ENCODE data around the gene CTNND2.

Gene CTNND2

DNA sequence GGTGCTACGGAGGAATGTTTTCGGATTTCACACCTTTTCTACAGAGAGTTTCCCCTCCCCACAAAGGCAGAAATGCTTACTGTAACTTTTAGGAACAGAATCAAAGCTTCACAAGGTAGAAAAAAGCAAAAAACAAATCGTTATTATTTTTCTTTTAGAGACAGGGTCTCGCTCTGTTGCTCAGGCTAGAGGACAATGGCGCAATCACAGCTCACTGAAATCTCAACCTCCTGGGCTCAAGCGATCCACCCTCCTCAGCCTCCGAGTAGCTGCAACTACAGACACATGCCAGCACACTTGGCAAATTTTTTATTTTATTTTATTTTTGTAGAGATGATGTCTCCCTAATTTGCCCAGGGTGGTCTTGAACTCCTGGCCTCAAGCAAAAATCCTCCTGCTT, 394.5 kb downstream of the CTNND2 start:
- TF ChIP-seq SUZ12 (IDR thresholded peaks at IDR 0.05; ENCODE audit: extremely low read depth, insufficient read depth, insufficient read length) (no peak), YY1 (IDR thresholded peaks at IDR 0.05; ENCODE audit: insufficient read depth, insufficient read length) (no peak), ZNF274 (IDR thresholded peaks at IDR 0.05; ENCODE audit: low read depth, low read length) (no peak)
- Histone ChIP-seq H3K27me3 (ENCODE audit: insufficient read depth, insufficient read length) (no peaks in the 10 kb centered on the region), H3K9ac (ENCODE audit: insufficient read length, low read depth) (no peak overlapping the region), H3K36me3 (ENCODE audit: insufficient read depth, insufficient read length, low read length) (no peaks in the 10 kb centered on the region), H3K9me3 (ENCODE audit: insufficient read depth, low read length) (no peaks in the 10 kb centered on the region), H3K4me1 (ENCODE audit: insufficient read depth, insufficient read length) (no peaks in the 10 kb centered on the region), H3K4me3 (ENCODE audit: insufficient read length, low read depth) (no peak overlapping the region)
- DNase-seq (ENCODE audit: low read depth, low spot score): no peak

DNA sequence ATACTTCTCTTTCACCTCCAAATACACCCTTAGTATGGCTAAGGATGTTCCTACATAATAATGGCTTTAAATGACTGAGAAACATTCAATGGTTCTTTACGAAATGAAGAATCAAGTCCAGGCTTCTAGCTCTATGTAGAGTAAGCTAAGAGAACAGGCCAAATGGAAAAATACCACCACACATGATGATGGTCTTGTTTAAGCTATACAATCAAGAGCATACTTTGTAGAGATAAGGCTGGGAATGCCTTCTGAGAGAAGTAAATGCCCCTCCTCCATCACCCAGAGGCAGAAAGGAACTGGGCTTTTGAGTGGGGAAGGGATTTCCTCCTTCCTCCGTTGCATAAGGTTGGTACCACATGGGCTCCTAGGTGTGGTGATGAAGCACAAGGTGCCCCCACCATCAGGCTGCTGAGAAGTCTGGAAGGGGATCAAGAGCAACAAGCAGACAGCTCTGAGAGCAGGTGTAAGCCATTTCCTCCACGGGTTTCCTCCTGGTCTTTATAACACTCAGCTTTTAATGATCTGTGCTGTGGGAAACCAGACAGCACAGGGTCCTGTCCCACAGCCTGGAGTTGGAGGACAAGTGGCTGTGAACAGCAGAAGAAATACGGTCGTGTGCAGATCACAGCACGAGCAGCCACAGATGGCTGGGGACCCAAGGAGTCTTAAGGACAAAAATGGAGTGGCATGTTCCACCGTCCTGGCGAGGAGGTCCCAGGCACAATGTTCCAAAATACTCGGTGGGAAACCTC, 396.9 kb downstream of the CTNND2 start:
- DNase-seq (ENCODE audit: low read depth, low spot score): no peak
- Histone ChIP-seq H3K36me3 (ENCODE audit: insufficient read depth, insufficient read length, low read length) (no peaks in the 10 kb centered on the region), H3K9ac (ENCODE audit: insufficient read length, low read depth) (no peak overlapping the region), H3K4me1 (ENCODE audit: insufficient read depth, insufficient read length) (no peaks in the 10 kb centered on the region), H3K9me3 (ENCODE audit: insufficient read depth, low read length) (no peaks in the 10 kb centered on the region), H3K4me3 (ENCODE audit: insufficient read length, low read depth) (no peak overlapping the region), H3K27me3 (ENCODE audit: insufficient read depth, insufficient read length) (no peaks in the 10 kb centered on the region)
- no peak for TF ChIP-seq SUZ12 (IDR thresholded peaks at IDR 0.05; ENCODE audit: extremely low read depth, insufficient read depth, insufficient read length)
- TF ChIP-seq ZNF274 (IDR thresholded peaks at IDR 0.05; ENCODE audit: low read depth, low read length): no peak
- TF ChIP-seq YY1 (IDR thresholded peaks at IDR 0.05; ENCODE audit: insufficient read depth, insufficient read length): no peak

- Histone ChIP-seq H3K4me3 (ENCODE audit: insufficient read length, low read depth) (no peak overlapping the region), H3K27me3 (ENCODE audit: insufficient read depth, insufficient read length) (no peaks in the 10 kb centered on the region), H3K9me3 (ENCODE audit: insufficient read depth, low read length) (no peaks in the 10 kb centered on the region), H3K9ac (ENCODE audit: insufficient read length, low read depth) (no peak overlapping the region), H3K4me1 (ENCODE audit: insufficient read depth, insufficient read length) (no peaks in the 10 kb centered on the region), H3K36me3 (ENCODE audit: insufficient read depth, insufficient read length, low read length) (no peaks in the 10 kb centered on the region)
- no peak for TF ChIP-seq ZNF274 (IDR thresholded peaks at IDR 0.05; ENCODE audit: low read depth, low read length)
- TF ChIP-seq SUZ12 (IDR thresholded peaks at IDR 0.05; ENCODE audit: extremely low read depth, insufficient read depth, insufficient read length): no peak
- no peak for TF ChIP-seq YY1 (IDR thresholded peaks at IDR 0.05; ENCODE audit: insufficient read depth, insufficient read length)
- peak; percentile 38 for DNase-seq (ENCODE audit: low read depth, low spot score)
Observed at GRCh38 chr5:11504886-11505193, 399.4 kb downstream of the CTNND2 start.

DNA sequence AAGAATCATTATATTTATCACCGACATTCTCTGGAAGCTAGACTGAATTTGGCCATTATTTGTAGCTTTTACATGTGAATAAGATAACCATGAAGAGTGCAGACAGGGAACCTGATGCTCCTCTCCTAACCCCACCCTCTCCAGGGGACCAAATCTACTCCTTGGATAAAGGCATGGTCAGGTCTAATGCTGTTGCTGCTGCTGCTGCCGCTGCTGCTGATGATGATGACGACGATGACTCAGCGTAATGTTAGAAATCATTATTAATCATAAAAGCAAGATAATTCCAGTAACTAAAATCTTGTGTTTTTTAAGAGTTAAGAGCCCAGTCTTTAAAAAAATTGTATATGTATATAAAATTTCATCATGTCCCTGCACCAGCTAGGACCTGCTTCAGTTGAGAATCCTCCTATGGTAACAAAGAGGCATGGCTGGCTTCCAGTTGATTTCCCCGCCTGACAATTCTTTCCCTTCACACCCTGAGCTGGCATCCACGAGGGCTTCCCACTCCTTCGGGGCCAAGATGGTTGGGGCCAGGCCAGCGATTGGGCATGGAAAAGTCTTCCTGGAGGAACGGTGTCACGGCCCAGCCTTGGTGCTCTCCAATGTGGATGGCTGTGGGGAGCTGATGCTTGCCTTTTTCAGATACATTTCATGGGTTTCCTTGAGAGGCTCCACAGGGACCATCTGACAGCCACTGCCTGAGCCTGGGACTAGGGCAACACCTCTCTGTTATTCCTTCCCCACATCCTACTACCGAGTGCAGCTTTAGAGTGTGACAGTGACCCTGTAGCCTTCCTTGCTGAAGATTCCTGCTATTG, 400.0 kb downstream of the CTNND2 start:
- DNase-seq (ENCODE audit: low read depth, low spot score): no peak
- Histone ChIP-seq H3K9me3 (ENCODE audit: insufficient read depth, low read length) (no peaks in the 10 kb centered on the region), H3K4me3 (ENCODE audit: insufficient read length, low read depth) (no peak overlapping the region), H3K27me3 (ENCODE audit: insufficient read depth, insufficient read length) (no peaks in the 10 kb centered on the region), H3K36me3 (ENCODE audit: insufficient read depth, insufficient read length, low read length) (no peaks in the 10 kb centered on the region), H3K9ac (ENCODE audit: insufficient read length, low read depth) (no peak overlapping the region), H3K4me1 (ENCODE audit: insufficient read depth, insufficient read length) (no peaks in the 10 kb centered on the region)
- TF ChIP-seq ZNF274 (IDR thresholded peaks at IDR 0.05; ENCODE audit: low read depth, low read length) (no peak), SUZ12 (IDR thresholded peaks at IDR 0.05; ENCODE audit: extremely low read depth, insufficient read depth, insufficient read length) (no peak), YY1 (IDR thresholded peaks at IDR 0.05; ENCODE audit: insufficient read depth, insufficient read length) (no peak)

DNA sequence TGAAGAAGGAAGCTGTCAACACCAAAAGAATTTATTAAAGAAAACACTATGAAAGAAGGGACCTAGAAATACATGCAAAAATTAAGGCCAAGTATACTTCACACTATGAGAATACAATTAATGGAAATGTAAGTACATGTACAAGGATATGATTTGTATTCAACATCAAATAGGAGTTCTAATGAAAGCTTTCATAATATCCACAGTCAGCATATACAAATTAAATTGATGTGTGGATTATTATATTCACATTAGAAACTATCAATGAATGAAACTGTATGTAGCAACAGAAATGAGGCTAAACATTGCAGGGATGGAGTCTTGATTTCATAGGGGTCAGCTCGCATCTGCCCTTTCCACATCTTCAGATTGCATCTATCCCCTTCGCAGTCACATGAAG, 401.5 kb downstream of the CTNND2 start:
- Histone ChIP-seq H3K4me1 (ENCODE audit: insufficient read depth, insufficient read length) (no peaks in the 10 kb centered on the region), H3K9me3 (ENCODE audit: insufficient read depth, low read length) (no peaks in the 10 kb centered on the region), H3K27me3 (ENCODE audit: insufficient read depth, insufficient read length) (no peaks in the 10 kb centered on the region), H3K9ac (ENCODE audit: insufficient read length, low read depth) (no peak overlapping the region), H3K36me3 (ENCODE audit: insufficient read depth, insufficient read length, low read length) (no peaks in the 10 kb centered on the region), H3K4me3 (ENCODE audit: insufficient read length, low read depth) (no peak overlapping the region)
- no peak for TF ChIP-seq SUZ12 (IDR thresholded peaks at IDR 0.05; ENCODE audit: extremely low read depth, insufficient read depth, insufficient read length)
- TF ChIP-seq ZNF274 (IDR thresholded peaks at IDR 0.05; ENCODE audit: low read depth, low read length): no peak
- TF ChIP-seq YY1 (IDR thresholded peaks at IDR 0.05; ENCODE audit: insufficient read depth, insufficient read length): no peak
- DNase-seq (ENCODE audit: low read depth, low spot score): no peak

- H3K4me3 ChIP-seq (ENCODE audit: insufficient read length, low read depth): no peak overlapping the region
- TF ChIP-seq YY1 (IDR thresholded peaks at IDR 0.05; ENCODE audit: insufficient read depth, insufficient read length) (no peak), ZNF274 (IDR thresholded peaks at IDR 0.05; ENCODE audit: low read depth, low read length) (no peak), SUZ12 (IDR thresholded peaks at IDR 0.05; ENCODE audit: extremely low read depth, insufficient read depth, insufficient read length) (no peak)
- no peak overlapping the region for H3K9ac ChIP-seq (ENCODE audit: insufficient read length, low read depth)
- H3K9me3 ChIP-seq (ENCODE audit: insufficient read depth, low read length): no peaks in the 10 kb centered on the region
- H3K27me3 ChIP-seq (ENCODE audit: insufficient read depth, insufficient read length): no peaks in the 10 kb centered on the region
- no peaks in the 10 kb centered on the region for H3K36me3 ChIP-seq (ENCODE audit: insufficient read depth, insufficient read length, low read length)
- no peaks in the 10 kb centered on the region for H3K4me1 ChIP-seq (ENCODE audit: insufficient read depth, insufficient read length)
- DNase-seq (ENCODE audit: low read depth, low spot score): no peak
Observed at GRCh38 chr5:11497651-11498050, 406.6 kb downstream of the CTNND2 start.

GRCh38 chr5:11496137-11496719, 408.0 kb downstream of the CTNND2 start:
- no peaks in the 10 kb centered on the region for H3K27me3 ChIP-seq (ENCODE audit: insufficient read depth, insufficient read length)

More at GRCh38 chr5:11496137-11496719, 408.0 kb downstream of the CTNND2 start:
- no peak for DNase-seq (ENCODE audit: low read depth, low spot score)
- H3K4me1 ChIP-seq (ENCODE audit: insufficient read depth, insufficient read length): no peaks in the 10 kb centered on the region
- TF ChIP-seq YY1 (IDR thresholded peaks at IDR 0.05; ENCODE audit: insufficient read depth, insufficient read length): no peak
- no peak for TF ChIP-seq SUZ12 (IDR thresholded peaks at IDR 0.05; ENCODE audit: extremely low read depth, insufficient read depth, insufficient read length)
- no peak for TF ChIP-seq ZNF274 (IDR thresholded peaks at IDR 0.05; ENCODE audit: low read depth, low read length)
- no peaks in the 10 kb centered on the region for H3K9me3 ChIP-seq (ENCODE audit: insufficient read depth, low read length)
- H3K4me3 ChIP-seq (ENCODE audit: insufficient read length, low read depth): no peak overlapping the region
- no peaks in the 10 kb centered on the region for H3K36me3 ChIP-seq (ENCODE audit: insufficient read depth, insufficient read length, low read length)
- H3K9ac ChIP-seq (ENCODE audit: insufficient read length, low read depth): no peak overlapping the region
